Cardiac muscle cell (in vitro differentiated cells and primary cell): ENCODE results near the gene LGI2. TPM values are rescaled to one million over a fixed set of nuclear protein-coding genes. Genes with fewer than 3 reads are reported as not detected.
A peak's percentile ranks its signal among the peaks of the same experiment; 100 is the strongest.
"Not testable (repeated sequence)": the region's sequence is repeated elsewhere in the genome, so short reads cannot be mapped to it uniquely, and the experiment has no call there.

Source experiments
- DNase-seq, 2 donors: peaks; one replicate each; pipeline versions ENCODE4 v3.0.0 to v3.0.0-alpha.2; 2010 to 2017; ENCODE audit warnings: low read depth in 1 of 2, low spot score in 1 of 2
- H3K27ac ChIP-seq: fragments of 200-600 bp; sonication (generic); 2 replicates; pipeline ENCODE4 v1.5.1; 2016
- H3K27me3 ChIP-seq: fragments of 200-600 bp; sonication (generic); 2 replicates; pipeline ENCODE4 v1.6.0; 2016; ENCODE audit warnings: control low read depth
- H3K36me3 ChIP-seq: fragments of 200-600 bp; sonication (generic); 2 replicates; pipeline ENCODE4 v1.5.1; 2016; ENCODE audit warnings: control low read depth
- H3K4me1 ChIP-seq: fragments of 200-600 bp; sonication (generic); 2 replicates; pipeline ENCODE4 v1.8.1; 2017; ENCODE audit warnings: low read depth, mild to moderate bottlenecking, mixed run types
- H3K4me3 ChIP-seq: fragments of 200-600 bp; sonication (generic); 2 replicates; pipeline ENCODE4 v1.5.1; 2016; ENCODE audit warnings: mild to moderate bottlenecking
- H3K9me3 ChIP-seq: fragments of 200-600 bp; sonication (generic); 2 replicates; pipeline ENCODE4 v1.5.1; 2017; ENCODE audit warnings: low read depth, mild to moderate bottlenecking, control low read depth
- CTCF ChIP-seq: IDR thresholded peaks from 2 replicates; pipeline ENCODE4 v1.5.1; 2012; ENCODE audit warnings: low read depth, mild to moderate bottlenecking, low read length
- polyA plus RNA-seq: library from polyadenylated mRNA; unstranded; fragments of >200 nt; fragmentation: Nextera tagmentation; extraction: Ambion mirVana; gene quantifications from 2 replicates; pipeline ENCODE4 v1.2.1, GENCODE V29; 2016
- total RNA-seq: library from RNA; depleted of rRNA; stranded (reverse); fragments of >200 nt; gene quantifications from 2 replicates; pipeline ENCODE4 v1.2.3, GENCODE V29; 2016

LGI2 gene
- total and polyA plus RNA-seq, 2 experiments from 2014 or later = 7.2 to 8.7 TPM

- no peak for TF ChIP-seq CTCF
- H3K27me3 ChIP-seq = peaks cover 29% of the 10 kb centered on the region
- H3K4me3 ChIP-seq = no peak overlapping the region
- H3K9me3 ChIP-seq = no peaks in the 10 kb centered on the region
- no peaks in the 10 kb centered on the region for H3K4me1 ChIP-seq
- H3K27ac ChIP-seq = no peak overlapping the region
- DNase-seq = no peak
- no peaks in the 10 kb centered on the region for H3K36me3 ChIP-seq
Measured at GRCh38 chr4:25028851-25029250, 1.9 kb downstream of the LGI2 start.

- no peaks in the 10 kb centered on the region for H3K27me3 ChIP-seq
- no peaks in the 10 kb centered on the region for H3K36me3 ChIP-seq
- no peaks in the 10 kb centered on the region for H3K9me3 ChIP-seq
- DNase-seq = no peak
- H3K4me1 ChIP-seq = no peaks in the 10 kb centered on the region
- no peak overlapping the region for H3K27ac ChIP-seq
- no peak for TF ChIP-seq CTCF
- H3K4me3 ChIP-seq = no peak overlapping the region
Measured at GRCh38 chr4:25022766-25023165, 8.0 kb downstream of the LGI2 start.

GRCh38 chr4:25021216-25021615 lies 9.5 kb downstream of the LGI2 start:
- H3K9me3 ChIP-seq = no peaks in the 10 kb centered on the region
- H3K27me3 ChIP-seq = no peaks in the 10 kb centered on the region
- no peak for DNase-seq
- no peaks in the 10 kb centered on the region for H3K36me3 ChIP-seq
- no peaks in the 10 kb centered on the region for H3K4me1 ChIP-seq
- TF ChIP-seq CTCF = no peak
- no peak overlapping the region for H3K27ac ChIP-seq
- H3K4me3 ChIP-seq = no peak overlapping the region

GRCh38 chr4:25020236-25020635 lies 10.5 kb downstream of the LGI2 start:
- no peak for TF ChIP-seq CTCF
- Histone ChIP-seq H3K27ac (no peak overlapping the region), H3K9me3 (no peaks in the 10 kb centered on the region), H3K4me3 (no peak overlapping the region), H3K36me3 (no peaks in the 10 kb centered on the region), H3K27me3 (no peaks in the 10 kb centered on the region), H3K4me1 (peaks cover 4% of the 10 kb centered on the region)
- peak in 1 of 2 donors; percentile 63 for DNase-seq

GRCh38 chr4:25019501-25019900 lies 11.2 kb downstream of the LGI2 start:
- TF ChIP-seq CTCF = no peak
- no peak overlapping the region for H3K4me3 ChIP-seq
- peaks cover 7% of the 10 kb centered on the region for H3K4me1 ChIP-seq
- H3K27me3 ChIP-seq = no peaks in the 10 kb centered on the region
- no peak overlapping the region for H3K27ac ChIP-seq
- DNase-seq = no peak
- no peaks in the 10 kb centered on the region for H3K36me3 ChIP-seq
- H3K9me3 ChIP-seq = no peaks in the 10 kb centered on the region

- no peak for TF ChIP-seq CTCF
Measured at GRCh38 chr4:25015012-25015411, 15.7 kb downstream of the LGI2 start.

GRCh38 chr4:25014662-25014983 lies 16.1 kb downstream of the LGI2 start:
- not testable (repeated sequence) for H3K36me3 ChIP-seq, H3K27ac ChIP-seq

More at GRCh38 chr4:25015012-25015411, 15.7 kb downstream of the LGI2 start:
- Histone ChIP-seq H3K4me1 (peaks cover 7% of the 10 kb centered on the region), H3K36me3 (no peaks in the 10 kb centered on the region), H3K4me3 (no peak overlapping the region), H3K27me3 (no peaks in the 10 kb centered on the region), H3K9me3 (no peaks in the 10 kb centered on the region), H3K27ac (no peak overlapping the region)
- no peak for DNase-seq

More at GRCh38 chr4:25014662-25014983, 16.1 kb downstream of the LGI2 start:
- not testable (repeated sequence) for H3K9me3 ChIP-seq, DNase-seq, H3K27me3 ChIP-seq, H3K4me1 ChIP-seq, H3K4me3 ChIP-seq
